GM23248 (cell line): Measurements from ENCODE around the gene EGFR. TPM values are rescaled to one million over a fixed set of nuclear protein-coding genes. Genes with fewer than 3 reads are reported as not detected.
A peak's percentile ranks its signal among the peaks of the same experiment; 100 is the strongest.

ENCODE experiments used
- DNase-seq: peaks from one replicate; pipeline ENCODE4 v3.0.0-alpha.2; 2015
- H2AFZ ChIP-seq: fragments of 200-600 bp; sonication (generic); 2 replicates; pipeline ENCODE4 v1.6.1; 2016; ENCODE audit warnings: antibody characterized with exemption
- H3F3A ChIP-seq: fragments of 200-600 bp; sonication (generic); 2 replicates; pipeline ENCODE4 v1.6.1; 2016; ENCODE audit warnings: mild to moderate bottlenecking, antibody characterized with exemption, mixed run types; ENCODE audit not compliant: insufficient read depth
- H3K27ac ChIP-seq: fragments of 200-600 bp; sonication (generic); 2 replicates; pipeline ENCODE4 v1.5.1; 2016; ENCODE audit warnings: mild to moderate bottlenecking
- H3K27me3 ChIP-seq: fragments of 200-600 bp; sonication (generic); replicated peaks from 2 replicates; pipeline ENCODE4 v1.6.1; 2016; ENCODE audit warnings: mild to moderate bottlenecking; ENCODE audit not compliant: insufficient read depth
- H3K36me3 ChIP-seq: fragments of 200-600 bp; sonication (generic); 2 replicates; pipeline ENCODE4 v1.6.1; 2016; ENCODE audit warnings: low read depth, mild to moderate bottlenecking
- H3K4me1 ChIP-seq: fragments of 200-600 bp; sonication (generic); 2 replicates; pipeline ENCODE4 v1.6.1; 2016; ENCODE audit warnings: mild to moderate bottlenecking; ENCODE audit not compliant: insufficient read depth
- H3K4me2 ChIP-seq: fragments of 200-600 bp; sonication (generic); one replicate; pipeline ENCODE4 v1.6.1; 2016; ENCODE audit warnings: mild to moderate bottlenecking; ENCODE audit not compliant: unreplicated experiment
- H3K4me3 ChIP-seq: fragments of 200-600 bp; sonication (generic); 2 replicates; pipeline ENCODE4 v1.5.1; 2016; ENCODE audit warnings: mild to moderate bottlenecking
- H3K79me2 ChIP-seq: fragments of 200-600 bp; sonication (generic); 2 replicates; pipeline ENCODE4 v1.6.1; 2016; ENCODE audit warnings: mild to moderate bottlenecking; ENCODE audit not compliant: insufficient read depth
- H3K9ac ChIP-seq: fragments of 200-600 bp; sonication (generic); 2 replicates; pipeline ENCODE4 v1.6.1; 2016; ENCODE audit warnings: mild to moderate bottlenecking
- H3K9me2 ChIP-seq: fragments of 200-600 bp; sonication (generic); 2 replicates; pipeline ENCODE4 v1.6.1; 2016; ENCODE audit warnings: mixed run types, mild to moderate bottlenecking, moderate library complexity; ENCODE audit not compliant: insufficient read depth
- H3K9me3 ChIP-seq: fragments of 200-600 bp; sonication (generic); one replicate; pipeline ENCODE4 v1.6.1; 2017; ENCODE audit warnings: low read depth
- H4K20me1 ChIP-seq: fragments of 200-600 bp; sonication (generic); 2 replicates; pipeline ENCODE4 v1.6.0; 2016; ENCODE audit not compliant: insufficient read depth
- EZH2 ChIP-seq: fragments of 200-600 bp; sonication (generic); IDR thresholded peaks from 2 replicates; pipeline ENCODE4 v1.6.1; 2018; ENCODE audit warnings: antibody characterized with exemption, mild to moderate bottlenecking; ENCODE audit not compliant: insufficient read depth, poor library complexity, severe bottlenecking
- EZH2phosphoT487 ChIP-seq: fragments of 200-600 bp; sonication (generic); IDR thresholded peaks from 2 replicates; pipeline ENCODE4 v1.6.1; 2018; ENCODE audit warnings: antibody characterized with exemption, moderate library complexity, mild to moderate bottlenecking, low read depth; ENCODE audit not compliant: insufficient read depth
- WGBS, 2 experiments: methylation state at CpG; one replicate each; pipeline ENCODE4 v1.1.6; 2015 to 2017; ENCODE audit warnings: low lambda C conversion rate in 2 of 2, low coverage in 1 of 2; ENCODE audit errors: missing lambda C conversion rate in 2 of 2; 5-methylcytosine and 5-hydroxymethylcytosine counted together
- in situ Hi-C: fragments of 300-500 bp; cut with MboI; formaldehyde crosslinking; loops from 2 replicates; pipeline ENCODE4 v1.15.0; 2020
- polyA plus RNA-seq: library from polyadenylated mRNA; unstranded; fragments of >200 nt; fragmentation: Nextera tagmentation; extraction: Ambion mirVana; gene quantifications from 2 replicates; pipeline ENCODE4 v1.2.1, GENCODE V29; 2016
- total RNA-seq: library from RNA; depleted of rRNA; stranded (reverse); fragments of >200 nt; shearing (Covaris generic); gene quantifications from 2 replicates; pipeline ENCODE4 v1.2.3, GENCODE V29; 2014

Gene EGFR
- total and polyA plus RNA-seq, 2 experiments from 2014 or later: 48.7 to 53.5 TPM

DNA sequence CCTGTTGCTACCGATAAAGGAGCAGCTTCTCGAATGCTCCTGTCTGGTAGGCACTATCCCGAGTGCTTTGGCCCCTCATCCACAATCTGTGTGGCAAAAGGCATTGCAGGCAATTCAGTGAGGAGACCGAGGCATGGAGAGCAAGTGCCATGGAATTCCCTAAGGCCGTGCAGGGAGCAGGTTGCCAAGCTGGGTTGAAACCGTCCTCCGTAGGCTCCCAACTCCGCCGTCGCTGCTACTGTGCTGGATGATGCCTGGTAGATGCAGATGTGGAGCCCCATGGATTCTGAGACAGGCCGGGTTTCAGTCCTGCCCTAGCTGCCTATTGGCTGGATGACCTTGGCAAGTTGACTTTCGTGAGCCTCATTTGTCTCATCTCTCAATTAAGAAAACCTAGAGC lies 85.3 kb downstream of the EGFR start:
- H3K9me2 ChIP-seq: no peaks in the 10 kb centered on the region
- no peak for DNase-seq
- H3K9me3 ChIP-seq: no peaks in the 10 kb centered on the region
- H3K79me2 ChIP-seq: peaks cover 99% of the 10 kb centered on the region
- H3K9ac ChIP-seq: no peak overlapping the region
- 98 to 99% methylated on average over 12 of the region's 12 CpGs for WGBS, 2 experiments
- peaks cover 3% of the 10 kb centered on the region for H3F3A ChIP-seq
- H2AFZ ChIP-seq: no peak overlapping the region
- H3K36me3 ChIP-seq: no peaks in the 10 kb centered on the region
- H3K4me2 ChIP-seq: no peak overlapping the region
- TF ChIP-seq EZH2 (no peak), EZH2phosphoT487 (no peak)
- peaks cover 51% of the 10 kb centered on the region for H3K4me1 ChIP-seq
- H4K20me1 ChIP-seq: no peaks in the 10 kb centered on the region
- no peak overlapping the region for H3K27ac ChIP-seq
- in situ Hi-C loops: no loop called here
- H3K27me3 ChIP-seq: no peaks in the 10 kb centered on the region
- H3K4me3 ChIP-seq: no peak overlapping the region

DNA sequence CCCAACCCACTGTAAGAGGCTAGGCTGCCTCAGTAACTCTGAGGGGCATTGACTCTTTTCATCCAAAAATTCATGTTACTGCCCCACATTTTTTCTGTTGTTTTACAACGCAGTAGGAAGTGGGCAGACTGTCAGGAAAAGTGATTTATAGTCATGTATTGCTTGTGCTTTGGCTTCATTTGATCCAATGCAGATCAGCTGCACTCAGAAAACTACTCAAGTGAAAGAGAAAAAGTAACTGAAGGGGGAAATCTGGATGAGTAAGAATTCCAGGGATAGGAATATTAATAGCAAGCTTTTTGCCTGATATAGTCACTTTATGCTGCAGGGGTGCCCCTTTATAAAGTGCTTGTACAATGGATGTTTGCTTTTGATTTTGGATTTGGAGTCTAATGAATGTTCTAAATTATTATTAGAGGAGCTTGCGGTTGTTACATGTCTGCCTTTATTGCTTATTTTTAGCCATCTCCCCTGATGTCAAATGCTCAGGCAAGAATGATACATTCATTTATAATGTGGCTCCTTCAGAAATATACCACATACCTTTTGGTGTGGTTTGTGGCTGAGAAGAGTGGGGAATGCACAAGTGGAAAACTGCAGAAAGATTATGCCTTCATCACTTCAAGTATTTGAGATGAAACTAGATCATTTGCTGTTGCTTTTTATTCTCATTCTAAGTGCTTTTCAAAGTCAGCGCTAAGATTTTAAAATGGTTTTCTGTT lies 86.1 kb downstream of the EGFR start:
- H4K20me1 ChIP-seq: no peaks in the 10 kb centered on the region
- peaks cover 51% of the 10 kb centered on the region for H3K4me1 ChIP-seq
- H3K79me2 ChIP-seq: peaks cover 99% of the 10 kb centered on the region
- H3F3A ChIP-seq: no peaks in the 10 kb centered on the region; the same call in 1 of the 2 replicates
- H3K4me3 ChIP-seq: no peak overlapping the region
- H3K9ac ChIP-seq: no peak overlapping the region
- H3K9me3 ChIP-seq: no peaks in the 10 kb centered on the region
- peak overlapping the region; percentile 27 for H3K4me2 ChIP-seq
- in situ Hi-C loops: no loop called here
- no peak overlapping the region for H2AFZ ChIP-seq
- no peaks in the 10 kb centered on the region for H3K36me3 ChIP-seq
- WGBS, 2 experiments: 32 to 35% methylated on average over 3 of the region's 3 CpGs
- H3K27me3 ChIP-seq: no peaks in the 10 kb centered on the region
- peak overlapping the region; percentile 4; the same call in 1 of the 2 replicates for H3K27ac ChIP-seq
- TF ChIP-seq EZH2phosphoT487: no peak
- TF ChIP-seq EZH2: no peak
- no peaks in the 10 kb centered on the region for H3K9me2 ChIP-seq
- peak; percentile 39 for DNase-seq

- Histone ChIP-seq H3K9ac (no peak overlapping the region), H3K4me1 (peaks cover 52% of the 10 kb centered on the region), H4K20me1 (no peaks in the 10 kb centered on the region), H3K36me3 (no peaks in the 10 kb centered on the region), H3K27ac (no peak overlapping the region), H3F3A (peaks cover 7% of the 10 kb centered on the region; the same call in 1 of the 2 replicates), H3K9me3 (no peaks in the 10 kb centered on the region), H3K27me3 (no peaks in the 10 kb centered on the region), H3K4me2 (no peak overlapping the region), H3K79me2 (peaks cover 99% of the 10 kb centered on the region), H2AFZ (no peak overlapping the region), H3K4me3 (no peak overlapping the region), H3K9me2 (no peaks in the 10 kb centered on the region)
- in situ Hi-C loops: no loop called here
- TF ChIP-seq EZH2 (no peak), EZH2phosphoT487 (no peak)
- DNase-seq: peak; percentile 26
- 95 to 98% methylated on average over 6 of the region's 6 CpGs for WGBS, 2 experiments
These were observed 87.1 kb downstream of the EGFR start for GRCh38 chr7:55105952-55106351.

GRCh38 chr7:55107946-55108345 lies 89.1 kb downstream of the EGFR start:
- no peak overlapping the region for H2AFZ ChIP-seq
- no peak overlapping the region for H3K4me2 ChIP-seq
- in situ Hi-C loops: no loop called here
- no peaks in the 10 kb centered on the region for H3K9me2 ChIP-seq
- H3K27me3 ChIP-seq: no peaks in the 10 kb centered on the region
- DNase-seq: no peak
- peaks cover 59% of the 10 kb centered on the region for H3K4me1 ChIP-seq
- WGBS, 2 experiments: 97 to 99% methylated on average over 4 of the region's 4 CpGs
- no peaks in the 10 kb centered on the region for H4K20me1 ChIP-seq
- no peak overlapping the region for H3K27ac ChIP-seq
- no peak overlapping the region for H3K9ac ChIP-seq
- peaks cover 15% of the 10 kb centered on the region for H3F3A ChIP-seq
- H3K4me3 ChIP-seq: no peak overlapping the region
- TF ChIP-seq EZH2phosphoT487 (no peak), EZH2 (no peak)
- peaks cover 99% of the 10 kb centered on the region for H3K79me2 ChIP-seq
- no peaks in the 10 kb centered on the region for H3K9me3 ChIP-seq
- H3K36me3 ChIP-seq: no peaks in the 10 kb centered on the region

- Histone ChIP-seq H3K4me1 (peaks cover 59% of the 10 kb centered on the region), H3K4me2 (no peak overlapping the region), H3K79me2 (peaks cover 99% of the 10 kb centered on the region), H3K27me3 (no peaks in the 10 kb centered on the region), H3K27ac (no peak overlapping the region), H3K4me3 (no peak overlapping the region), H3K9me2 (no peaks in the 10 kb centered on the region), H4K20me1 (no peaks in the 10 kb centered on the region), H3K9me3 (no peaks in the 10 kb centered on the region), H3K9ac (no peak overlapping the region), H3F3A (peaks cover 15% of the 10 kb centered on the region), H3K36me3 (no peaks in the 10 kb centered on the region), H2AFZ (no peak overlapping the region)
- 97 to 98% methylated on average over 5 of the region's 5 CpGs for WGBS, 2 experiments
- no peak for DNase-seq
- TF ChIP-seq EZH2 (no peak), EZH2phosphoT487 (no peak)
- in situ Hi-C loops: no loop called here
These were observed 89.6 kb downstream of the EGFR start for GRCh38 chr7:55108401-55108800.
